SK-N-MC (cell line): ENCODE results near the gene MAB21L1.

Experiments
- EZH2 ChIP-seq: fragments of 200-600 bp; sonication (generic); IDR thresholded peaks from one replicate; pipeline ENCODE4 v1.6.1; 2017; ENCODE audit warnings: antibody characterized with exemption
- FOXP2 ChIP-seq: optimal IDR thresholded peaks from 2 replicates; pipeline ENCODE3; 2011; ENCODE audit warnings: mild to moderate bottlenecking, moderate library complexity; ENCODE audit not compliant: insufficient read depth; ENCODE audit errors: extremely low read length, control extremely low read depth
- POLR2AphosphoS5 ChIP-seq: IDR thresholded peaks from 2 replicates; pipeline ENCODE4 v1.6.1; 2012; ENCODE audit warnings: mild to moderate bottlenecking, low read depth, low read length, borderline replicate concordance

DNA sequence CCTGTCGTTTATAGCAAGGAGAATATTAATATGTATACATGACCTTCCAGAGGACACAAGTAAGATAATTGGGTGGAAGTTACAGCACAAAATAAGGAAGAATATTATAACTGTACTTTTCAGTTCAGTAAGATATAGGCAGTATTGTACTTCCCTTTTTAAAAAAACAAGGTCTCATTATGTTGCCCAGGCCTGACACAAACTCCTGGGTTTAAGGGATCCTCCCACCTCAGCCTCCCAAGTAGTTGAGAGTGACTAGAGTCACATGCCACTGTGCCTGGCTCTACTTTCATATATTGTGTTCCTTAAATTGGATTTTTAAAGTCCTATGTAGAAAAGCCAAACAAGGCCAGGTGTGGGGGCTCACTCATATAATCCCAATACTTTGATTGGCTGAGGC lies 19.5 kb upstream of the MAB21L1 start:
- TF ChIP-seq POLR2AphosphoS5 (no peak), EZH2 (no peak), FOXP2 (no peak)
